Measurements from ENCODE around the gene PTPRN2. TPM values are rescaled to one million over a fixed set of nuclear protein-coding genes. Genes with fewer than 3 reads are reported as not detected.

The PTPRN2 gene
- total and polyA plus RNA-seq, 2 donors (not counting 3 experiments of a cell fraction or from before 2014, with no cell fraction given), result 0.62 to 0.88 TPM

DNA sequence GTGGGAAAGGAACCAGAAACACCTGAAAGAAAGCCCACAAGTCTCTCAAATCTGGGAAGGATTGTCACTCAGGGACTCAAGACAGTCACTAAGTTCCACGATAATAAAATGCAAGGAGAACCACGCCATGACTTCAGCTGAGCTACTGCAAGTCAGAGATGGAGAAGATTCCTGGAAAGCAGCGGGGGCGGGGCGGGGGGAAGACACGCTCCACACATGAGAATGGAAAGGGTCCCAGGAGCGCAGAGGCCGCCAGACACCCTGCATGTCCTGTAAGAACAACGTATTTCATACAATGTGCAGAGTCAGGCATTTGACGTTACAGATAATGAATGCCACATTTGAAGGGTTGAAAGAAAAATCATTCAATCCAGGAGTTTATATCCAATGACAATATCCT, 448.1 kb downstream of the PTPRN2 start:
- H3K9me1 ChIP-seq (replicated peaks; ENCODE audit: control insufficient read depth, extremely low read depth, insufficient read depth, low read length), result no peaks in the 10 kb centered on the region
- no peak overlapping the region for H3K9ac ChIP-seq (replicated peaks; ENCODE audit: extremely low read depth, insufficient read depth, low read length)
- no peaks in the 10 kb centered on the region for H4K20me1 ChIP-seq (replicated peaks; ENCODE audit: control insufficient read depth, extremely low read depth, insufficient read depth, low read length)
- dilution Hi-C loops (cut with MboI; ENCODE audit: extremely low pct_ligation_motif_present, low sequenced_read_pairs), result no loop called here
- no peak for DNase-seq (ENCODE audit: low read depth, low spot score)
- no peak overlapping the region for H2AFZ ChIP-seq (ENCODE audit: low read depth, low read length)
- H3K4me1 ChIP-seq (ENCODE audit: control insufficient read depth, extremely low read depth, insufficient read depth, low read length), result no peaks in the 10 kb centered on the region
- ChIA-PET POLR2A (no interaction called here), CTCF (no interaction called here)
- no peaks in the 10 kb centered on the region for H3K79me2 ChIP-seq (ENCODE audit: control insufficient read depth, insufficient read depth, low read length)
- H3K4me2 ChIP-seq (ENCODE audit: insufficient read depth, low read length), result no peak overlapping the region
- intact Hi-C loops (cut with micrococcal nuclease), result no loop called here
- no peaks in the 10 kb centered on the region for H3K36me3 ChIP-seq (ENCODE audit: control insufficient read depth in 2 of 2, extremely low read depth in 1 of 2, insufficient read depth in 2 of 2, low read length in 2 of 2)
- BruUV-seq (replicated peaks), result no TSS peak
- no peak overlapping the region for H3K4me3 ChIP-seq (replicated peaks in 1 of 3; ENCODE audit: insufficient read depth in 1 of 3, low read depth in 1 of 3, low read length in 3 of 3)
- H3K27ac ChIP-seq (ENCODE audit: insufficient read depth, low read depth, low read length), result no peak overlapping the region
- H3K27me3 ChIP-seq (ENCODE audit: control insufficient read depth in 2 of 2, insufficient read depth in 2 of 2, low read length in 2 of 2), result no peaks in the 10 kb centered on the region
- no peak for TF ChIP-seq JUN (IDR thresholded peaks at IDR 0.05; ENCODE audit: borderline replicate concordance, insufficient read depth, insufficient read length, low read depth)
- TF ChIP-seq, protein P1, sequence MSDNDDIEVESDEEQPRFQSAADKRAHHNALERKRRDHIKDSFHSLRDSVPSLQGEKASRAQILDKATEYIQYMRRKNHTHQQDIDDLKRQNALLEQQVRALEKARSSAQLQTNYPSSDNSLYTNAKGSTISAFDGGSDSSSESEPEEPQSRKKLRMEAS (IDR thresholded peaks at IDR 0.05; ENCODE audit: insufficient read depth, insufficient read length), result no peak
- no peak for TF ChIP-seq POLR2AphosphoS5 (IDR thresholded peaks at IDR 0.05; ENCODE audit: insufficient read depth, low read depth, low read length)
- TF ChIP-seq POLR2A (IDR thresholded peaks at IDR 0.05; ENCODE audit: low read depth, low read length), result no peak
- no peak for TF ChIP-seq MYC (IDR thresholded peaks at IDR 0.05; ENCODE audit: low read depth, low read length)
- H3K9me3 ChIP-seq (replicated peaks; ENCODE audit: control insufficient read depth, insufficient read depth, low read length), result peaks cover 5% of the 10 kb centered on the region
- no peak for FAIRE-seq

DNA sequence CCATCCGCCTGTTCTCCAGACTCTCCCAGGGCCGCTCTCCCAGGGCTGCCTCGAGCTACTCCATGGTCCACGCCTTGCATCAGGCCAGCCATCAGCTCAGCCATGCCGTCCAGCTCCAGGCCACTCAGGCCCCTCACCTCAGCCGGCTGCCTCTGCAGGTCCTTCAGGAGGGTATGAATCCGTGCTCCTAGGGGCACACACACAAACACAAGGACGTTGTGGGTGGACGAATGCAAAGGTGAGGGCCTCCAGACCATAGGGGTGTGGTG, 449.4 kb downstream of the PTPRN2 start:
- TF ChIP-seq EZH2 (IDR thresholded peaks at IDR 0.05; ENCODE audit: borderline replicate concordance, low read depth, low read length, severe bottlenecking), result no peak
- no peak for TF ChIP-seq GATA2 (IDR thresholded peaks at IDR 0.05; ENCODE audit: insufficient read depth, insufficient read length, low read depth, low read length)
- no peak for TF ChIP-seq JUN (IDR thresholded peaks at IDR 0.05; ENCODE audit: borderline replicate concordance, insufficient read depth, insufficient read length, low read depth)
- TF ChIP-seq, protein P1 (IDR thresholded peaks at IDR 0.05; ENCODE audit: insufficient read depth, insufficient read length), result no peak
- TF ChIP-seq POLR2AphosphoS5 (IDR thresholded peaks at IDR 0.05; ENCODE audit: insufficient read depth, low read depth, low read length), result no peak
- no peak for TF ChIP-seq CTCF (IDR thresholded peaks at IDR 0.05; ENCODE audit: extremely low read depth in 1 of 2, insufficient read depth in 1 of 2, low read depth in 1 of 2, low read length in 2 of 2)
- no peak for TF ChIP-seq POLR2A (IDR thresholded peaks at IDR 0.05; ENCODE audit: low read depth, low read length)
- no peak for TF ChIP-seq FOS (IDR thresholded peaks at IDR 0.05; ENCODE audit: borderline replicate concordance, insufficient read depth, low read length)
- TF ChIP-seq MYC (IDR thresholded peaks at IDR 0.05; ENCODE audit: low read depth, low read length), result no peak
- DNase-seq (ENCODE audit: low read depth, low spot score) (no peak), FAIRE-seq (no peak)
- dilution Hi-C loops (cut with MboI; ENCODE audit: extremely low pct_ligation_motif_present, low sequenced_read_pairs) (no loop called here), intact Hi-C loops (cut with micrococcal nuclease) (no loop called here)
- H3K27me3 ChIP-seq (ENCODE audit: control insufficient read depth in 2 of 2, insufficient read depth in 2 of 2, low read length in 2 of 2), result no peaks in the 10 kb centered on the region
- H3K4me2 ChIP-seq (ENCODE audit: insufficient read depth, low read length), result no peak overlapping the region
- H4K20me1 ChIP-seq (replicated peaks; ENCODE audit: control insufficient read depth, extremely low read depth, insufficient read depth, low read length), result no peaks in the 10 kb centered on the region
- H3K9ac ChIP-seq (replicated peaks; ENCODE audit: extremely low read depth, insufficient read depth, low read length), result no peak overlapping the region
- H3K9me1 ChIP-seq (replicated peaks; ENCODE audit: control insufficient read depth, extremely low read depth, insufficient read depth, low read length), result no peaks in the 10 kb centered on the region
- no peaks in the 10 kb centered on the region for H3K79me2 ChIP-seq (ENCODE audit: control insufficient read depth, insufficient read depth, low read length)
- H3K4me1 ChIP-seq (ENCODE audit: control insufficient read depth, extremely low read depth, insufficient read depth, low read length), result no peaks in the 10 kb centered on the region
- peaks cover 5% of the 10 kb centered on the region for H3K9me3 ChIP-seq (replicated peaks; ENCODE audit: control insufficient read depth, insufficient read depth, low read length)
- ChIA-PET CTCF (interaction anchor here (0.5 kb wide), 1 partner anchor 997 kb away, joined by 3 read pairs; no protein-coding TSS in a partner anchor), POLR2A (no interaction called here)
- no peak overlapping the region for H2AFZ ChIP-seq (ENCODE audit: low read depth, low read length)
- BruUV-seq (replicated peaks), result no TSS peak
- H3K36me3 ChIP-seq (ENCODE audit: control insufficient read depth in 2 of 2, extremely low read depth in 1 of 2, insufficient read depth in 2 of 2, low read length in 2 of 2), result no peaks in the 10 kb centered on the region
- no peak overlapping the region for H3K27ac ChIP-seq (ENCODE audit: insufficient read depth, low read depth, low read length)
- no peak overlapping the region for H3K4me3 ChIP-seq (replicated peaks in 1 of 3; ENCODE audit: insufficient read depth in 1 of 3, low read depth in 1 of 3, low read length in 3 of 3)

Measured in endothelial cell of umbilical vein (primary cell).